ENCODE measurements around the gene CBFA2T2. TPM values are rescaled to one million over a fixed set of nuclear protein-coding genes. Genes with fewer than 3 reads are reported as not detected.

Gene CBFA2T2
- total RNA-seq, 2 donors from 2014 or later, result 20.9 to 23.8 TPM

DNA sequence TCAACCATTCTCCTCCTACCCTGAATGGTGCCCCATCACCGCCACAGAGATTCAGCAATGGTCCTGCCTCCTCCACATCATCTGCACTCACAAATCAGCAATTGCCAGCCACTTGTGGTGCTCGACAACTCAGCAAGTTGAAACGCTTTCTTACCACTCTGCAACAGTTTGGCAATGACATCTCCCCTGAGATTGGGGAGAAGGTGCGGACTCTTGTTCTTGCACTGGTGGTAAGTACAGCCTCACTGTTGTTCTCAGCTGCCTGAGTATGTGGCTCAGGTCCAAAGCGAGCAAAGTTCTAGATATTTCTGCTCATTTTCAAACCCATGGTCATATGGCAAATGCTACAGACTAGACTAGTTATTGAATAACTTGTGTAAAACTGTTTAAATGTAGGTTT lies 121.2 kb downstream of the CBFA2T2 start:
- H3K27ac ChIP-seq, result no peak overlapping the region
- H3K27me3 ChIP-seq, result no peaks in the 10 kb centered on the region
- H3K9ac ChIP-seq (ENCODE audit: low read depth in 2 of 2, low read length in 2 of 2), result no peak overlapping the region
- no peaks in the 10 kb centered on the region for H3K36me3 ChIP-seq
- no peaks in the 10 kb centered on the region for H3K9me3 ChIP-seq
- DNase-seq, result no peak
- intact Hi-C loops (cut with DNase I), result no loop called here
- H3K4me1 ChIP-seq, result no peaks in the 10 kb centered on the region
- TF ChIP-seq, protein P1, sequence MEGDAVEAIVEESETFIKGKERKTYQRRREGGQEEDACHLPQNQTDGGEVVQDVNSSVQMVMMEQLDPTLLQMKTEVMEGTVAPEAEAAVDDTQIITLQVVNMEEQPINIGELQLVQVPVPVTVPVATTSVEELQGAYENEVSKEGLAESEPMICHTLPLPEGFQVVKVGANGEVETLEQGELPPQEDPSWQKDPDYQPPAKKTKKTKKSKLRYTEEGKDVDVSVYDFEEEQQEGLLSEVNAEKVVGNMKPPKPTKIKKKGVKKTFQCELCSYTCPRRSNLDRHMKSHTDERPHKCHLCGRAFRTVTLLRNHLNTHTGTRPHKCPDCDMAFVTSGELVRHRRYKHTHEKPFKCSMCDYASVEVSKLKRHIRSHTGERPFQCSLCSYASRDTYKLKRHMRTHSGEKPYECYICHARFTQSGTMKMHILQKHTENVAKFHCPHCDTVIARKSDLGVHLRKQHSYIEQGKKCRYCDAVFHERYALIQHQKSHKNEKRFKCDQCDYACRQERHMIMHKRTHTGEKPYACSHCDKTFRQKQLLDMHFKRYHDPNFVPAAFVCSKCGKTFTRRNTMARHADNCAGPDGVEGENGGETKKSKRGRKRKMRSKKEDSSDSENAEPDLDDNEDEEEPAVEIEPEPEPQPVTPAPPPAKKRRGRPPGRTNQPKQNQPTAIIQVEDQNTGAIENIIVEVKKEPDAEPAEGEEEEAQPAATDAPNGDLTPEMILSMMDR (IDR thresholded peaks at IDR 0.05), result no peak
- no peak overlapping the region for H3K4me3 ChIP-seq

DNA sequence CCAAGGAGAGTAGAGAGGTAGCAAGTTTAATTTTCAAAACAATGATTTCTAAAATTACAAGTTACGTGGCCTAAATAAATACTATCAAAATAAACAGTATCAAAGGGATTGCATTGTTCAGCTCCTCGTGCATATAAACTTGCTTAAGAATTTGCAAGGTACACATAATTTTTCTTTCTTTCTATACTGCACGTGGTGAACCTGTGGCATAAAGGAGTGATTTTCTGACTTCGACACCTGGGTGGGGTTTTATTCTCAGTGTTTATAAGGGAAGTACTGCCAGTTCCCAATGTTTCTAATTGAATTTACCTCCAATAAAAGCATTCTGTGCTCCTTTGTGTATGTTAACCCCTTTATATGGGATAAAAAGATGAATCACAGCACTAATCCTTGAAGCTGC lies 122.1 kb downstream of the CBFA2T2 start:
- no peak overlapping the region for H3K27ac ChIP-seq
- TF ChIP-seq, protein P1 (IDR thresholded peaks at IDR 0.05), result no peak
- H3K36me3 ChIP-seq, result no peaks in the 10 kb centered on the region
- no peak overlapping the region for H3K4me3 ChIP-seq
- no peaks in the 10 kb centered on the region for H3K27me3 ChIP-seq
- no peak overlapping the region for H3K9ac ChIP-seq (ENCODE audit: low read depth in 2 of 2, low read length in 2 of 2)
- H3K9me3 ChIP-seq, result no peaks in the 10 kb centered on the region
- H3K4me1 ChIP-seq, result no peaks in the 10 kb centered on the region
- intact Hi-C loops (cut with DNase I), result no loop called here
- DNase-seq, result no peak

DNA sequence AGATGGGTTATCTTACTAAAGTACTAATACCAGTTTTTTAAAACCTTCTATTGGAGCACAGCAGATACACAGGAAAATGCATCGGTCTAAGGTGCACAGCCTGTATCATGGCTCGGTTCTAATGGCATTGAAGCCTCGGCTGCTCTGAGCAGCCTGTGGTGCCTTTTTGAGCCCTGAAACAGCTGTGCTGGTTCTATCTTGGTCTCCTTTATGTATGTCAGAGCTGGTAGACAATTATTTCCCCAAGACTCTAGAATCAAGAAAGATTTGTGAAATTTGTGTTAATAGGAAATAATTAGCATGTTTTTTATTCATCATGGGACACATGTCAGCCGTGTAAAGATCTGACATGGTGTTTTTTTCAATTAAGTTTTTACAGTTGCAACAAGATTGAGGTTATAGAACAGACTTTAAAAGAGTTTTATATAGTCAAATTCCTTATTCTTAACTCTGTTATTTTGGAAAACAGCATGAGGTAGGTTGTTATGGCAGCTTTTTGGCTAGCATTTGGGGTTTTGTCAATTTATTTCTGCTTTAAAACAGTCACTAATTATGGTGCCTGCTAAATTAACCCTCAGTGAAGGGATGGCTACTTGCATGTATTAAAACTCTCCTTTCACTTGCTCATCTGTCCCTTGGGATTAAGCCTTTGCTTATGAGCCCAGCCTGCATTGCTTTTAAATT lies 132.0 kb downstream of the CBFA2T2 start:
- H3K27me3 ChIP-seq, result no peaks in the 10 kb centered on the region
- peaks cover 8% of the 10 kb centered on the region for H3K36me3 ChIP-seq
- H3K4me3 ChIP-seq, result no peak overlapping the region
- H3K27ac ChIP-seq, result no peak overlapping the region
- H3K9ac ChIP-seq (ENCODE audit: low read depth in 2 of 2, low read length in 2 of 2), result no peak overlapping the region
- intact Hi-C loops (cut with DNase I), result no loop called here
- no peak for DNase-seq
- no peaks in the 10 kb centered on the region for H3K9me3 ChIP-seq
- no peaks in the 10 kb centered on the region for H3K4me1 ChIP-seq
- TF ChIP-seq, protein P1 (IDR thresholded peaks at IDR 0.05), result no peak

DNA sequence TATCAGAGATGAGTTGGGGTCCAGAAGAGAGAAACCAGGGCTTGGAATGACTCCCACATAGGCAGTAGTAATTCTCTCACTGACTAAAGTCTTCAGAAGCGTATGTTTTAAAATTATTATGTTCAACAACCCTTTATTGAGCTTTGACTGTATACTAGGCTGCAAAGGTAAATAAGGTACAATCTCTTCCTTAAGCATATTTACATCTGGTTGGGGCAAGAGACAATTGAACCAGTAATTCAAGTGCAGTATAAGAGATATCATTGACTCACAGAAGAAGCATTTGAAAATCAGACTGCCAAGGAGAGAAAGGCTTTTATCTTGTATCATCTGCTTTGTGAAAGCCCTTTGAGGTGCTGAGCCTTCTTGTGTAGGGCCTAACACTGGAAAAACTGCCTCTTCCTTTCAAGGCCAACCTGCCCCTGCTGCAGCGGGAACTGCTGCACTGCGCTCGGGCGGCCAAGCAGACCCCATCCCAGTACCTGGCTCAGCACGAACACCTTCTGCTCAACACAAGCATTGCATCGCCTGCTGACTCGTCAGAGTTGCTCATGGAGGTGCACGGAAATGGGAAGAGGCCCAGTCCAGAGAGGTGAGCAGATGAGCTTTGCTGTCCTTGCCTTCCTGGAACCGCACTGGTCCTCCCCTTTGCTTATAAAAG lies 132.9 kb downstream of the CBFA2T2 start:
- intact Hi-C loops (cut with DNase I), result no loop called here
- no peak overlapping the region for H3K4me3 ChIP-seq
- H3K36me3 ChIP-seq, result peaks cover 8% of the 10 kb centered on the region
- H3K9me3 ChIP-seq, result no peaks in the 10 kb centered on the region
- TF ChIP-seq, protein P1 (IDR thresholded peaks at IDR 0.05), result no peak
- no peaks in the 10 kb centered on the region for H3K4me1 ChIP-seq
- no peak for DNase-seq
- no peak overlapping the region for H3K27ac ChIP-seq
- H3K27me3 ChIP-seq, result no peaks in the 10 kb centered on the region
- H3K9ac ChIP-seq (ENCODE audit: low read depth in 2 of 2, low read length in 2 of 2), result no peak overlapping the region

DNA sequence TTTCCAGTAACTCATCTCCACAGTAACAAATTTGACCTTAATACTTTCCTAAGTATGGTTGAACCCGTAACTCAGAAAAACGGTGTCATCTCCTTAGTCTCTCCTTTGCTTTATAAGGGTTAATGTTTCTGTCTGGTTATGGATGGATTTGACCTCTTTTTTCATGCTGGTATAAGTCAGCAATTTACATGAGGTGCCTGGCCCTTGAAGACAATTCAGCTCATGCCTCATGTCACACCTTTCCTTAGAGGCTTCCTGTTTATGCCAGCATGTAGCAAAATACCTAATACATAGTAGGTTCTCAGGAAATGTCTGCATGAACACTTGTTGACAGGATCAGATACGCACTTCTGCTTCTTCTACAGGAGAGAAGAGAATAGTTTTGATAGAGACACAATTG lies 134.5 kb downstream of the CBFA2T2 start:
- Histone ChIP-seq H3K4me1 (no peaks in the 10 kb centered on the region), H3K4me3 (no peak overlapping the region), H3K27me3 (no peaks in the 10 kb centered on the region), H3K9me3 (no peaks in the 10 kb centered on the region), H3K36me3 (peaks cover 9% of the 10 kb centered on the region), H3K9ac (ENCODE audit: low read depth in 2 of 2, low read length in 2 of 2) (no peak overlapping the region), H3K27ac (no peak overlapping the region)
- TF ChIP-seq, protein P1 (IDR thresholded peaks at IDR 0.05), result no peak
- intact Hi-C loops (cut with DNase I), result no loop called here
- no peak for DNase-seq

Measured in colonic mucosa (tissue), 4 donors.